GM21423 (cell line): ENCODE data around the gene CHADL.
"Not testable (repeated sequence)": the region's sequence is repeated elsewhere in the genome, so short reads cannot be mapped to it uniquely, and the experiment has no call there.

Source experiments
- ATAC-seq: cut with Tn5 transposase; IDR thresholded peaks from one replicate; pipeline ENCODE4 v1.9.1; 2021; ENCODE audit warnings: mild to moderate bottlenecking, moderate library complexity; ENCODE audit not compliant: unreplicated experiment

CHADL gene, protein sequence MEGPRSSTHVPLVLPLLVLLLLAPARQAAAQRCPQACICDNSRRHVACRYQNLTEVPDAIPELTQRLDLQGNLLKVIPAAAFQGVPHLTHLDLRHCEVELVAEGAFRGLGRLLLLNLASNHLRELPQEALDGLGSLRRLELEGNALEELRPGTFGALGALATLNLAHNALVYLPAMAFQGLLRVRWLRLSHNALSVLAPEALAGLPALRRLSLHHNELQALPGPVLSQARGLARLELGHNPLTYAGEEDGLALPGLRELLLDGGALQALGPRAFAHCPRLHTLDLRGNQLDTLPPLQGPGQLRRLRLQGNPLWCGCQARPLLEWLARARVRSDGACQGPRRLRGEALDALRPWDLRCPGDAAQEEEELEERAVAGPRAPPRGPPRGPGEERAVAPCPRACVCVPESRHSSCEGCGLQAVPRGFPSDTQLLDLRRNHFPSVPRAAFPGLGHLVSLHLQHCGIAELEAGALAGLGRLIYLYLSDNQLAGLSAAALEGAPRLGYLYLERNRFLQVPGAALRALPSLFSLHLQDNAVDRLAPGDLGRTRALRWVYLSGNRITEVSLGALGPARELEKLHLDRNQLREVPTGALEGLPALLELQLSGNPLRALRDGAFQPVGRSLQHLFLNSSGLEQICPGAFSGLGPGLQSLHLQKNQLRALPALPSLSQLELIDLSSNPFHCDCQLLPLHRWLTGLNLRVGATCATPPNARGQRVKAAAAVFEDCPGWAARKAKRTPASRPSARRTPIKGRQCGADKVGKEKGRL

GRCh38 chr22:41240377-41241132, at the start of gene CHADL:
TSS of gene CHADL (minus strand) at chr22:41240931. CDS start at chr22:41240881, 50 bp downstream.
- ATAC-seq = no peak

DNA sequence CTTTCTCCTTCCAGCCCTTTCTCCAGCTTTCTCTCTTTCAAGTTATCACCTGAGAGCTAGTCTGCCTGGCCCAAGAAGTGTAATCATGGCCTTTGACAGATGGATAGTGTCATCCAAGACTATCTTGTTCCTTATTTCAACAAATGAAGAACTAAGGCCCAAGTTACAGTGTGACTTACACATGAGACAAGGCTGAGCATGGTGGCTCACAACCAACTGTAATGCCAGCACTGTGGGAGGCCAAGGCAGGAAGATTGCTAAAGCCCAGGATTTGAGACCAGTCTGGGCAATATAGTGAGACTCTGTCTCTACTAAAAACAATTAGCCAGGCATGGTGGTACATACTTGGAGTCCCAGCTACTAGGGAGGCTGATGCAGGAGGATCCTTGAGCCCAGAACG, 48.9 kb upstream of the CHADL start:
- ATAC-seq = no peak

DNA sequence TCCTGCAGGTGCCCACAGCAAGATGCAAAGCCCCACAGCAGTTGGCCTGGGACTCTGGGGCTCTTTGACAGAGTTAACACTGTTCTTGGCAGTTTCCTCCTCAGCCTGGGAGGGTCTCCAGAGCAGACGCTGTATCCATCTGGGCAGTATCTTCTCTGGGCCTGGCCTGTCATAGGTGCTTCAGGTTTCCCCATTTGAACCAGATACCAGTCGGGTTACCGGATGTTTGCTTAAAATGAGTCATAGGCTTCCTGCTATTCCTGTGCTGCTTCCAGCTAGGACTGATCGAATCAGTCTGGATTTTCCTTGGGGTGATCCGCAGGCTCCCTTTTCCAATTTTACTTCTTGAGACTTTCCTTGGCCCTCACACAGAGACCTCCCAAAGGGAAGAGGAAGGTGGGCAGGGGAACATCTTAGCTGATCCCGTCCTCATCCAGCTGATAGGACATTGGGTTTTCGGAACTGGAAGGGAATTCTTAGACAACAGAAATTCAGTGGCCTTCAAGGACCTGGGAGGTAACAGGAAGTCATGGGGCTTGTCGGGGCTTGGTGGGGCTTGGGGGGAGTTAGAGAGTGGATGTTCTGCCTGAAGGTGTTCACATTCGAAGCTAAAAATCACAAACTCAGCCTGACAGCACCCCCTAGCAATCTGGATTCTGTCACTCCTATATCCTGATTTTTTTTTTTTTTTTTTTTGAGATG, 47.7 kb upstream of the CHADL start:
- no peak for ATAC-seq

DNA sequence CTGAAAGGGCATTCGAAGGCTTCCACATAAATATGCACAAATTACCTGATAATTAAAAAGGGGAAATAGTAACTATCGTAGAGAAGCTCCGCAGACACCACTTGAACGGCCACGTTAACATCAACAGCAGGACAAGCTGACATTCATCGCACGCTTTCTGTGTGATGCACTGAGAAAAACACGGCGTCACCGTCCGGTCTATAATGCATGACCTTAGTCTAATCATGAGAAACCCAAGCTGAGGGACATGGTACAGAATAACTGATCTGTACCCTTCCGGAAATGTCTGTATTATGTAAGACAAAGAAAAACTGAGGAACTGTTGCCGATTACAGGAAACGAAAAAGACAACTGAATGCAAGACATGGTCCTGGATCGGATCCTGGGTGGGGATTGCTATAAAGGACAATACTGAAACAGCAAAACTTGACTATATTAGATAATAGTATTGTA, 45.9 kb upstream of the CHADL start:
- ATAC-seq = peak; percentile 14

DNA sequence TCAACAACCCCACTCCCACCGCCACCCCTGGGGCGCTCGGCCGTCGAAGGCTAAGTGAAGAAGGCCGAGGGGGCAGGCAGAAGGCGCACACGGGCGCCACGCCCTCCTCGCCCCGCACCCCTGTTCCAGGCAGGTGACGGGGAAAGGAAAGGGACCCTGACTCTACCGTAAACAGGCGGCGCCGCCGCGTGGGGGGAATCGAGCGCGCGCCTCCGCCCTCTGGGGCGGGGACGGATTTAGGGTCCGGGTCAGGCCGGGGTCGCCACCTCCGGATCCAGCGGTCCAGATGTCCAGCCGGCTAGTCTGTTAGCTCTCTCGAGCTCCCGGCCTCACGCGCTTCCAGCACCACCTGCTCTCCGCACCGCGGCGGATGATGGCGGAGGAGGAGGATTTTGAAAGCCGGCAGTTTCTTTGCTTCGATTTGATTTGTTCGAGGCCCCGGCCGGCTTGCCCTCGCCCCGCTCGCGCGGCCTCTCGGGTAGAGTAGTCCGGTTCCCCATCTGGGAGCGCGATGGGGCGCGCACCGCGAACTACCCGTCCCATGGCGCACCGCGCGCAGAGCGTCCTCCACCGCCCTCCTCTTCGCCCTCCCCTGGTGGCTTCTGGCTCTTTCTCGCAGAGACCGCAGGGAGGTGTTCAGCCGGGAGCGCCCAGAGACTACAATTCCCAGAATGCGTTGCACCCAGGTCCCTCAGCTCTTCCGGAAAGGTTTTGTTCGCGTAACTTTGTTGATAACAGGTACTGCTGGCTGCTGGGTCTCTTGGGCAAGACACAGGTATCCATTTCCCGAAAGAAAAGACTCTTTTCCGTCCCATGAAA, 45.3 kb upstream of the CHADL start, which contains the start of gene RANGAP1:
RANGAP1 (minus strand) TSS at position 368 of the 819 bp plus-strand sequence. CDS start 5,143 bp downstream, outside the sequence.
- peak; percentile 93 for ATAC-seq

DNA sequence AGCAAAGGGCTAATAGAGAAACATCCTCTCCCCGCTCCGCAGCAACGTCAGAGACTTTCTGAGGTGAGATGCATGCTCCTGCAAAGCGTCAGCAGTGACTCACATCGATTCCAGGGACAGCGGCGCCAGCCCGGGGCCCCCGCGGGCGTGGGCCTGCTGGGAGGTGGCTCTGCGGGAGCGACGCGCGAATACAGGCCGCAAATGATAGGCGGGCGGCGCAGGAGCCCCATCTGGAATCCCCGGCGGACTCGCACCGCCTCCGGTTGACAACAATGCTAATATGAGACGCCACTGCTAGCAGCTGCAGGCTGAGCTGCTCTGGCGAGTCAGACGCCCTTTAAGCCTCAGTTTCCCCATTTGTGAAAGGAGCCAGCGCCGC, 44.7 kb upstream of the CHADL start:
- no peak for ATAC-seq

DNA sequence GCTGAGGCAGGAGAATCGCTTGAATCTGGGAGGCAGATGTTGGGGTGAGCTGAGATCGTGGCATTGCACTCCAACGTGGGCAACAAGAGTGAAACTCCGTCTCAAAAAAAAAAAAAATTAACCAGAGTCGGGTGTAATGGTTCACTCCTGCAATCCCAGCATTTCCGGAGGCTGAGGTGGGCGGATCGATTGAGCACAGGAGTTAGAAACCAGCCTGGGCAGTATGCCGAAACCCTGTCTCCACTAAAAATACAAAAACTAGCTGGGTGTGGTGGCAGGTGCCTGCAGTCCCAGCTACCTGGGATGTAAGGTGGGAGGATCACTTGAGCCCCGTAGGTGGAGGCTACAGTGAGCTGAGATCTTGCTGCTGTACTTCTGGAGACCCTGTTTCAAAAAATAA, 43.7 kb upstream of the CHADL start:
- no peak for ATAC-seq

GRCh38 chr22:41280854-41281253, 40.1 kb upstream of the CHADL start:
- ATAC-seq = no peak

GRCh38 chr22:41280065-41280464, 39.3 kb upstream of the CHADL start:
- no peak for ATAC-seq

DNA sequence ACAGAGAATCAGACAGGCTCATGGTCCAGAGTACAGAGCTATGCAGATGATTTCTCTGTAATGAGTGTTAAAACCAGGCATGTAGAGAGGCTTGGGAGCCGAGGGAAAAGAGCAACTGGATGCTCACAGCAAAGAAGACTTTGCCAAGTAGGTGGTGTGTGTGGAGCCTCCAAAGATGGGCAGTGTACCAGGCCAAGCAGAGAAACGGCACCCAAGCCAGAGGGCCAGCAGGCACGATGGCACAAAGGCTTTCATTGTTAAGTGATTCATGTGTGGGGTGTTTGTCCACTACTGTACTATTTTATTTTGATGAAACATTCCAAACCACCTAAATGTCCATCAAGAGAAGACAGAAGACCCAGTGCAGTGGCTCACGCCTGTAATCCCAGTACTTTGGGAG, 34.1 kb upstream of the CHADL start:
- ATAC-seq = no peak

- no peak for ATAC-seq
Observed at GRCh38 chr22:41273128-41273527, 32.4 kb upstream of the CHADL start.

- no peak for ATAC-seq
Observed at GRCh38 chr22:41271787-41272186, 31.1 kb upstream of the CHADL start.

DNA sequence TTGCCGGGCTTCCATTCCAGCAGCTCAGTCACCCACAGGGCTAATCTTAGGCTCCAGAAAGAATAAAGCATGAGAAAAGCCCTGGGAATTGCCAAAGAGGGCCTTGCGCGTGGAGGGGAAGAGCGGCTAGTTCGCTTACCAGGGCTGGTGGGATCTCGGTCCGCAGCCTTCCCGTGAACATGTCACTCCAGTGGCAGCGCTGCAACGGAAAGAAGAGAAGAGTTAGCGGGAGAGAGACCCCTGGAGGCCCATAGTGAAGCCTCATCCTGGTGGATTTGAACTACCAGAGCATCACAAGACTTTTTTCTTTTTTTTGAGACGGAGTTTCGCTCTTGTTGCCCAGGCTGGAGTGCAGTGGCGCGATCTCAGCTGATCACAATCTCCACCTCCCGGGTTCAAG, 27.2 kb upstream of the CHADL start:
- ATAC-seq = no peak

GRCh38 chr22:41264408-41264941, 23.7 kb upstream of the CHADL start:
- no peak for ATAC-seq

GRCh38 chr22:41263704-41264103, 23.0 kb upstream of the CHADL start:
- ATAC-seq = no peak

DNA sequence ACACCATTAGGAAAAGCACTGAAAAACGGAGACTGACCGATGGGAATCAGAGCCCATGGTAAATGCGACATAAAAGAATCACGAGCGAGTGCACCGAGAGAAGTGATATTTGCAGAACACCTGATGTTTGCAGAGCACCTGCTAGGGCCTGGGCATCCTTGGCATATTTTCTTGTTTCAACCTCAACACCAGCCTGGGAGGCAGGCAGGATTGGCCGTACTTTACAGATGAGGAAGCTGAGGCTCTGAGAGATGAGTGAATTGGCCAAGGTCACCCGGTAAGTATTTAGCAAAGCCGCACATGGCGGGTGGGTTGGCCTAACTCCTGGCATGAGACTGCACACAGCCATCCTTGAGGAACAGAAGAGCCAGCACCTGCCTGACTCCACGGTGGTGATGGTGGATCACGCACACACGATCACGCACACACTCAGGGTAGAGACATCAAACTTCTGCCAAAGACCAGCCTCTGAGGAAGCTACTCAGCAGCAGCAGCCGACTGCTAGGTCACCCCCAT, 21.6 kb upstream of the CHADL start:
- no peak for ATAC-seq

DNA sequence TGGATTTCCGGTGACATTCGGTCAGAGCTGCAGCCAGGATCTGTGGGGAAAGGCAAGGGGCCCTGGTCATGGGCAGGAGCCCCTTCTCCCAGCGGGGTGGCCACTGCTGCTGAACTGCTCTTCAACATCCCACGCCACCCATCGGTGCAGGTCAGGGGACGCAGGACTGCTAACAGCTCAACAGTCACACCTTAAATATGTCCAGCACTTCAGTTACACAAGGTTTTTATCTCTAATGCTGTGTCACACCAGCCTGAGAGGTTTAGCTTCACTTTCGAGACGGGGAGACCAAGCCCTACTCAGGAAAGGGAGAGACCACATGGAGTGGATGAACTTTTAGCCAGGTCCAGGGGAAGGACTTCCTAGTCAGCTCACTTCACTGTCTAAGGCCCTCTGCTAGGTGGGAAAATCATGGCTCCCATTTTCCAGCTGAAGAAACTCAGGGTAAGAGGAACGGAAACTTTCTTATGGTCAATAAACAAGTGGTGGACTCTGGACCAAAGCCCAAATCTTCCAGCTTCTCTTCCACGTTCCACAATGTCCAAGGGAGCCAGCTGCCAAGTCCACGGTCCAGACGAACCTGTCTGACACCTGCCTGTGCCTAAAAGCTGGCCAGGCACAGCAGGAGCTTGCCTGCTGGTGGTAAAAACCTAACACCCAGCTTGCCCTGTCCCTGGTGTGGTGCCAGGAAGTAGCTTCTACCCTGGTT, 21.0 kb upstream of the CHADL start:
- ATAC-seq = no peak

- ATAC-seq = no peak
Observed at GRCh38 chr22:41260871-41261270, 20.1 kb upstream of the CHADL start.

DNA sequence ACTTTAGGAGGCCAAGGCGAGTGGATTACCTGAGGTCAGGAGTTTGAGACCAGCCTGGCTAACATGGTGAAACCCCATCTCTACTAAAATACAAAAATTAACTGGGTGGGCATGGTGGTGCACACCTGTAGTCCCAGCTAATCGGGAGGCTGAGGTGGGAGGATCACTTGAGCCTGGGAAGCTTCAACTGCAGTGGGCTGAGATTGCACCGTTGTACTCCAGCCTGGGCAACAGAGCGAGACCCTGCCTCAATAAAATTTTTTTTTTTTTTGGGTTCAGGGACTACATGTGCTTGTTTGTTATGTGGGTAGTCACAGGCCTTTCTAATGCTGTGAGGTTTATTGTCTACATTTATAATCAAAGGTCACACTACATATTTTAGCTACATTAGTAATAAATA, 19.0 kb upstream of the CHADL start:
- not testable (repeated sequence) for ATAC-seq
